ENCODE results near the gene MST1R. TPM values are rescaled to one million over a fixed set of nuclear protein-coding genes. Genes with fewer than 3 reads are reported as not detected.

MST1R gene
- total RNA-seq, 4 donors from 2014 or later: 29.7 to 62.5 (median 48.8) TPM

DNA sequence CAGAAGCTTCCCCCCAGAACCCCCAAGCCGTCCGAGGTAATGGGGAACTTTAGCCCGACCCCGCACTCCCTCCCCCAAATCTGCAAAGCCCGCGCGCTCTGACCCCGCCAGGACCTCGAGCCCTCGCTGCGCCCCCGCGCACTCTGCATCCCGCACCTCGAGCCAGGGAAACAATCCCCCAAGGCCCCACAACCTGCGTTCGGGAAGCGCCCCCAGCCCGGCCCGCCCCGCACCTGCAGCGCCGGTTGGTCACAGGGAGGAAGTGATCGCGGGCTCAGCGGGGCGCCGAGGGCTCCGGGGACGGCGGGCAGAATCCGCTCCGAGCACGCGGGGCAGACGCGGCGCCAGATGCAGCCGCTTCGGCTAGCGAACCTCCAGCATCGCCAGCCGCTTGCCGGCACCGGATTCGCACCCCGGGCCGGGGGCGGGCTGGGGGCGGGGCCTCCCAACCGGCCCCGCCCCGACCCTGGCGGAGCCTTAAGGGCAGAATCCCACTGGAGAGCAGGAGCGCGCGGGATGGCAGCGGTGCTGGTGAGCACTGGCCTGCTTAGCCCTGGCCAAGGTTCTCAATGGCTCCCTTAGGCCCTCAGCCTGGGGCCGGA lies 34.0 kb downstream of the MST1R start, which contains the start of gene CAMKV:
Gene CAMKV, minus strand, starts transcription at position 382 of the 602 bp plus-strand sequence. CDS start 7,518 bp downstream, outside the sequence.
- 1 to 10% methylated on average over 14 to 29 of the region's 59 CpGs for WGBS, 2 donors
- intact Hi-C loops (cut with DNase I; ENCODE audit: low total_unique reads): no loop called here
- TF ChIP-seq POLR2A (IDR thresholded peaks at IDR 0.05): no peak
- no peak for TF ChIP-seq CTCF (IDR thresholded peaks at IDR 0.05)
- no peak for DNase-seq (ENCODE audit: low spot score in 2 of 2)
- no peak within 1 kb of the TSS for H3K4me3 ChIP-seq (ENCODE audit: low read depth, poor library complexity, severe bottlenecking)

GRCh38 chr3:49868862-49869466 lies 34.7 kb downstream of the MST1R start:
- no peak for DNase-seq (ENCODE audit: low spot score in 2 of 2)
- TF ChIP-seq CTCF (IDR thresholded peaks at IDR 0.05): no peak
- no peak for TF ChIP-seq POLR2A (IDR thresholded peaks at IDR 0.05)
- H3K4me3 ChIP-seq (ENCODE audit: low read depth, poor library complexity, severe bottlenecking): no peak overlapping the region
- WGBS, 2 donors: 3 to 7% methylated on average over 12 to 13 of the region's 23 CpGs
- intact Hi-C loops (cut with DNase I; ENCODE audit: low total_unique reads): no loop called here

- no peak for DNase-seq (ENCODE audit: low spot score in 2 of 2)
- WGBS, 2 donors: 7 to 16% methylated on average over 7 of the region's 7 CpGs
- intact Hi-C loops (cut with DNase I; ENCODE audit: low total_unique reads): no loop called here
- no peak overlapping the region for H3K4me3 ChIP-seq (ENCODE audit: low read depth, poor library complexity, severe bottlenecking)
- TF ChIP-seq CTCF (IDR thresholded peaks at IDR 0.05) (no peak), POLR2A (IDR thresholded peaks at IDR 0.05) (no peak)
Measured at GRCh38 chr3:49867871-49868321, 35.8 kb downstream of the MST1R start.

GRCh38 chr3:49867400-49867799 lies 36.3 kb downstream of the MST1R start:
- intact Hi-C loops (cut with DNase I; ENCODE audit: low total_unique reads): no loop called here
- TF ChIP-seq POLR2A (IDR thresholded peaks at IDR 0.05): no peak
- no peak for TF ChIP-seq CTCF (IDR thresholded peaks at IDR 0.05)
- DNase-seq (ENCODE audit: low spot score in 2 of 2): no peak
- 85 to 100% methylated on average over 1 of the region's 1 CpG for WGBS, 2 donors
- H3K4me3 ChIP-seq (ENCODE audit: low read depth, poor library complexity, severe bottlenecking): no peak overlapping the region

DNA sequence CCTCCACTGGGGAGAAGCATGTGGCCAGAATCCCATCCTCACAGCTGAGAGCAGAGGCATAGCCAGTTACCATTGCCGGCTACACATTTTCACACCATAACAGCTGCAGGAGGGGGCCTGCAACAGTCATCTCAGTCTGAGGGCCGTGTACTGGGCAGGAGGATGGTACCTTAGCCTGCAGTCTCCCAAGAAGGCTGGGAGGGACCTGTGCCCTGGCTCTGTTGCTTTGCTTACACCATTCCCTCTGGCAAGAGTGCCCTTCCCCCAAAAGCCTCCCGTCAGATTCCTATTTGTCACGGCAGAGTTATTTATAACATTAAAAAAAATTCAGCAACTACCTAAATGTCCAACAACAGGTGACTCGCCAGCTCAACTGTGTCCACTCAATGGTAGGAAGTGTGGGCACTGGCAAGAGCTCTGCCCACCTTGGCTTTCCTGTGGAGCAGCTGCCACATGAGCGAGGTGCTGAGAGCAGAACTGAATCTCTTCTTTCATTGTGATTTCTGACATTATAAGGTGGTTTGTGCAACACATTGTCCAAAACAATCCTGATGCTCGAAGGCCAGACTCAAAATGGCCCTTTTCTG lies 38.4 kb downstream of the MST1R start:
- WGBS, 2 donors: 49% methylated on average over 7 of the region's 7 CpGs
- H3K4me3 ChIP-seq (ENCODE audit: low read depth, poor library complexity, severe bottlenecking): no peak overlapping the region
- DNase-seq (ENCODE audit: low spot score in 2 of 2): no peak
- intact Hi-C loops (cut with DNase I; ENCODE audit: low total_unique reads): no loop called here
- no peak for TF ChIP-seq POLR2A (IDR thresholded peaks at IDR 0.05)
- TF ChIP-seq CTCF (IDR thresholded peaks at IDR 0.05): no peak

Data from lower leg skin (tissue), 4 donors.